Left ventricle myocardium inferior (tissue), 1 donor: Measurements from ENCODE around the gene PLB1. TPM values are rescaled to one million over a fixed set of nuclear protein-coding genes. Genes with fewer than 3 reads are reported as not detected.

Experiments used
- DNase-seq: peaks from one replicate; pipeline ENCODE4 v3.0.0-alpha.2; 2020
- H3K27ac ChIP-seq: fragments of 200-600 bp; replicated peaks from 2 replicates; pipeline ENCODE4 v1.8.0; 2021
- H3K27me3 ChIP-seq: fragments of 200-600 bp; 2 replicates; pipeline ENCODE4 v1.8.0; 2021; ENCODE audit warnings: low read depth
- H3K36me3 ChIP-seq: fragments of 200-600 bp; 2 replicates; pipeline ENCODE4 v1.8.0; 2021
- H3K4me1 ChIP-seq: fragments of 200-600 bp; 2 replicates; pipeline ENCODE4 v1.8.0; 2021
- H3K4me3 ChIP-seq: fragments of 200-600 bp; 2 replicates; pipeline ENCODE4 v1.8.0; 2021; ENCODE audit warnings: mild to moderate bottlenecking, moderate library complexity
- H3K9me3 ChIP-seq: fragments of 200-600 bp; replicated peaks from 2 replicates; pipeline ENCODE4 v1.8.0; 2021
- intact Hi-C: fragments of 100-400 bp; cut with micrococcal nuclease; formaldehyde crosslinking; loops from one replicate; pipeline ENCODE4 v1.11.0; 2022
- total RNA-seq: library from RNA; stranded (reverse); fragmentation: NEBNext Ultra II Directional; extraction: Animal tissue kit (Norgen Biotek cat#: 25700); gene quantifications from one replicate; pipeline ENCODE4 v1.2.1, GENCODE V29; 2021
- TF ChIP-seq, protein P1 (sequence below): fragments of 200-600 bp; IDR thresholded peaks from 2 replicates; pipeline ENCODE4 v1.8.0; 2021; ENCODE audit warnings: antibody characterized with exemption, mild to moderate bottlenecking, borderline replicate concordance
- donor health status: DM: no; HTN: yes; CAD: no; lungs with severe emphysema.

PLB1 gene
- total RNA-seq, 1 donor from 2014 or later, result 2.4 TPM

- Histone ChIP-seq H3K36me3 (no peaks in the 10 kb centered on the region), H3K4me1 (peaks cover 10% of the 10 kb centered on the region), H3K27ac (no peak overlapping the region), H3K9me3 (peaks cover 11% of the 10 kb centered on the region), H3K4me3 (no peak overlapping the region), H3K27me3 (no peaks in the 10 kb centered on the region)
- intact Hi-C loops, result no loop called here
- TF ChIP-seq, protein P1, sequence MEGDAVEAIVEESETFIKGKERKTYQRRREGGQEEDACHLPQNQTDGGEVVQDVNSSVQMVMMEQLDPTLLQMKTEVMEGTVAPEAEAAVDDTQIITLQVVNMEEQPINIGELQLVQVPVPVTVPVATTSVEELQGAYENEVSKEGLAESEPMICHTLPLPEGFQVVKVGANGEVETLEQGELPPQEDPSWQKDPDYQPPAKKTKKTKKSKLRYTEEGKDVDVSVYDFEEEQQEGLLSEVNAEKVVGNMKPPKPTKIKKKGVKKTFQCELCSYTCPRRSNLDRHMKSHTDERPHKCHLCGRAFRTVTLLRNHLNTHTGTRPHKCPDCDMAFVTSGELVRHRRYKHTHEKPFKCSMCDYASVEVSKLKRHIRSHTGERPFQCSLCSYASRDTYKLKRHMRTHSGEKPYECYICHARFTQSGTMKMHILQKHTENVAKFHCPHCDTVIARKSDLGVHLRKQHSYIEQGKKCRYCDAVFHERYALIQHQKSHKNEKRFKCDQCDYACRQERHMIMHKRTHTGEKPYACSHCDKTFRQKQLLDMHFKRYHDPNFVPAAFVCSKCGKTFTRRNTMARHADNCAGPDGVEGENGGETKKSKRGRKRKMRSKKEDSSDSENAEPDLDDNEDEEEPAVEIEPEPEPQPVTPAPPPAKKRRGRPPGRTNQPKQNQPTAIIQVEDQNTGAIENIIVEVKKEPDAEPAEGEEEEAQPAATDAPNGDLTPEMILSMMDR, result no peak
- DNase-seq, result no peak
Measured at GRCh38 chr2:28568533-28568932, 72.7 kb downstream of the PLB1 start.

GRCh38 chr2:28570431-28570830 is 74.6 kb downstream of the PLB1 start:
- TF ChIP-seq, protein P1, result no peak
- Histone ChIP-seq H3K27me3 (no peaks in the 10 kb centered on the region), H3K27ac (no peak overlapping the region), H3K4me3 (no peak overlapping the region), H3K36me3 (no peaks in the 10 kb centered on the region), H3K9me3 (peaks cover 11% of the 10 kb centered on the region), H3K4me1 (peaks cover 10% of the 10 kb centered on the region)
- DNase-seq, result no peak
- intact Hi-C loops, result no loop called here

- no peak overlapping the region for H3K27ac ChIP-seq
- DNase-seq, result no peak
- H3K9me3 ChIP-seq, result peaks cover 7% of the 10 kb centered on the region
- intact Hi-C loops, result no loop called here
- no peaks in the 10 kb centered on the region for H3K4me1 ChIP-seq
- H3K4me3 ChIP-seq, result no peak overlapping the region
- H3K27me3 ChIP-seq, result no peaks in the 10 kb centered on the region
- TF ChIP-seq, protein P1, result no peak
- no peaks in the 10 kb centered on the region for H3K36me3 ChIP-seq
Measured at GRCh38 chr2:28576714-28577113, 80.9 kb downstream of the PLB1 start.

DNA sequence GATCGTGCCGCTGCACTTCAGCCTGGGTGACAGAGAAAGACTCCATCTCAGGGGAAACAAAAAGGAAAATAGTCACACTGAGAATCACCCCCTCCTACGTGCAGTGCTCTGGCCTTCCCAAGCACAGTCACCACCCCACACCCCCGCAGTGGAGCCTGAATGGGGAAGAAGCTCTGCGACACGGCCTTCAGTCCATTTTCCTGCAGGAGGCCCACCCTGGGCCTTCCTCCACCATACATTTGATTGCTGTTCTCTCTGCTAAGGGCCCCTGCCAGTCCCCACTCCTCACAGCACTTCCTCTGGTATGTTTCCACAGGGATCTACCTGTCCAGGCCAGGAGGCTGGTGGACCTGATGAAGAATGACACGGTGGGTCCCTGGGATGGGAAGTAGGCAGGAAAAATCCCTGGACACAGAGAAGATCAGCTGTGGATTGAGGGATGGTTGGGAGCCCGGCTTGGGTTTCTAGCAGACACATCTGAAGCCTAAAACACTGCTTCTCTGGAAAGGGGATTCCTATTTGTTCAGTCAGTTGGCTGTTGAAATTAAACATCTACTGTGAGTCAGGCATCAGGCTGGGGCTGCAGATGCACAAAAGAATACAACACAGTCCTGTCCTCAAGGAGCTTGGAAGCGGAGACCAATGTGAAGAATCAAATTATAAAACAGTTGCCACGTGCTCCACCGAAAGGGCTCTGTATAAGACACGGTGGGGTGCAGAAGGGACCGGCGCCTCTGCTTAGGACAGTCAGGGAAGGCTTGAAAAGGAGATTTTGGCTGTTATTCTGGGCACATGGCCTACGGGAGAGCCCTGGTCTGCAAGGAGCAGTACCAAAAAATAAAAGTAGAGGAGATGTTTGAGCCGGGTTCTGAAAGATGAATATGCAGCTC is 82.2 kb downstream of the PLB1 start:
- no peaks in the 10 kb centered on the region for H3K36me3 ChIP-seq
- intact Hi-C loops, result no loop called here
- H3K27me3 ChIP-seq, result no peaks in the 10 kb centered on the region
- H3K4me3 ChIP-seq, result no peak overlapping the region
- H3K4me1 ChIP-seq, result no peaks in the 10 kb centered on the region
- no peak overlapping the region for H3K27ac ChIP-seq
- TF ChIP-seq, protein P1, result no peak
- H3K9me3 ChIP-seq, result no peaks in the 10 kb centered on the region
- DNase-seq, result no peak

- Histone ChIP-seq H3K36me3 (no peaks in the 10 kb centered on the region), H3K27ac (no peak overlapping the region), H3K4me3 (no peak overlapping the region), H3K9me3 (no peaks in the 10 kb centered on the region), H3K4me1 (peaks cover 5% of the 10 kb centered on the region), H3K27me3 (no peaks in the 10 kb centered on the region)
- intact Hi-C loops, result no loop called here
- TF ChIP-seq, protein P1, result no peak
- no peak for DNase-seq
Measured at GRCh38 chr2:28578774-28579173, 82.9 kb downstream of the PLB1 start.
